Measurements from ENCODE around the gene NPRL2.
A peak's percentile ranks its signal among the peaks of the same experiment; 100 is the strongest.

NPRL2 gene

GRCh38 chr3:50350527-50351322 is at the start of gene NPRL2, which contains the start of gene CYB561D2:
Gene NPRL2 (minus strand): TSS chr3:50350775. CDS start chr3:50350652, 123 bp downstream.
Gene CYB561D2 (plus strand): TSS chr3:50350862. CDS start chr3:50351434, 572 bp downstream.
- DNase-seq = peak; percentile 23

GRCh38 chr3:50396502-50396901 is 45.9 kb upstream of the NPRL2 start:
- DNase-seq = no peak

GRCh38 chr3:50395070-50395860 is 44.7 kb upstream of the NPRL2 start:
- DNase-seq = no peak

GRCh38 chr3:50393061-50393460 is 42.5 kb upstream of the NPRL2 start:
- DNase-seq = no peak

GRCh38 chr3:50392101-50392715 is 41.6 kb upstream of the NPRL2 start:
- no peak for DNase-seq

- no peak for DNase-seq
Observed at GRCh38 chr3:50390508-50391224, 40.1 kb upstream of the NPRL2 start.

- DNase-seq = no peak
Observed at GRCh38 chr3:50389414-50389767, 38.8 kb upstream of the NPRL2 start.

- DNase-seq = no peak
Observed at GRCh38 chr3:50388720-50389413, 38.3 kb upstream of the NPRL2 start.

- DNase-seq = no peak
Observed at GRCh38 chr3:50388016-50388719, 37.6 kb upstream of the NPRL2 start.

GRCh38 chr3:50385754-50386153 is 35.2 kb upstream of the NPRL2 start:
- DNase-seq = no peak

- no peak for DNase-seq
Observed at GRCh38 chr3:50383750-50384149, 33.2 kb upstream of the NPRL2 start.

GRCh38 chr3:50382722-50383121 is 32.1 kb upstream of the NPRL2 start:
- no peak for DNase-seq

GRCh38 chr3:50381383-50381782 is 30.8 kb upstream of the NPRL2 start:
- no peak for DNase-seq

GRCh38 chr3:50380405-50381085 is 30.0 kb upstream of the NPRL2 start:
- no peak for DNase-seq

- DNase-seq = no peak
Observed at GRCh38 chr3:50378757-50379156, 28.2 kb upstream of the NPRL2 start.

- no peak for DNase-seq
Observed at GRCh38 chr3:50378024-50378423, 27.4 kb upstream of the NPRL2 start.

GRCh38 chr3:50375258-50375931 is 24.8 kb upstream of the NPRL2 start:
- no peak for DNase-seq

- no peak for DNase-seq
Observed at GRCh38 chr3:50374363-50375257, 24.0 kb upstream of the NPRL2 start.
